IMR-90 (cell line): ENCODE measurements around the gene NBPF1.
"Not testable (repeated sequence)": the region's sequence is repeated elsewhere in the genome, so short reads cannot be mapped to it uniquely, and the experiment has no call there.

ENCODE experiments used
- CEBPB ChIP-seq: IDR thresholded peaks from 2 replicates; pipeline ENCODE4 v1.6.1; 2012; ENCODE audit warnings: low read depth, low read length, improper control_type of control experiment
- MAZ ChIP-seq: IDR thresholded peaks from 2 replicates; pipeline ENCODE4 v1.6.1; 2012; ENCODE audit warnings: low read depth, mild to moderate bottlenecking, low read length, improper control_type of control experiment, moderate library complexity, borderline replicate concordance
- POLR2A ChIP-seq: IDR thresholded peaks from 2 replicates; pipeline ENCODE4 v1.6.1; 2012; ENCODE audit warnings: mild to moderate bottlenecking, low read depth, low read length
- RAD21 ChIP-seq: IDR thresholded peaks from 2 replicates; pipeline ENCODE4 v1.6.1; 2012; ENCODE audit warnings: low read length, improper control_type of control experiment
- RCOR1 ChIP-seq: IDR thresholded peaks from 2 replicates; pipeline ENCODE4 v1.6.1; 2012; ENCODE audit warnings: mild to moderate bottlenecking, low read length, improper control_type of control experiment; ENCODE audit not compliant: insufficient replicate concordance
- RFX5 ChIP-seq: IDR thresholded peaks from 2 replicates; pipeline ENCODE4 v1.8.0; 2012; ENCODE audit warnings: low read depth, mild to moderate bottlenecking, low read length, moderate library complexity
- SMC3 ChIP-seq: fragments of 150-350 bp; IDR thresholded peaks from 2 replicates; pipeline ENCODE4 v1.6.1; 2016; ENCODE audit warnings: low read depth, mild to moderate bottlenecking, antibody characterized with exemption, low read length, moderate library complexity
- TF ChIP-seq, protein P1 (sequence below): conservative IDR thresholded peaks from 2 replicates; pipeline ENCODE4 v1.5.1; 2012; ENCODE audit warnings: mild to moderate bottlenecking, low read depth, low read length, improper control_type of control experiment
- TF ChIP-seq, protein P2 (sequence below): fragments of 150-350 bp; IDR thresholded peaks from 2 replicates; pipeline ENCODE4 v1.6.1; 2017; ENCODE audit warnings: mild to moderate bottlenecking, antibody characterized with exemption, low read length, low read depth
- TF ChIP-seq, protein P3 (sequence below): fragments of 150-350 bp; IDR thresholded peaks from 2 replicates; pipeline ENCODE4 v1.6.1; 2016; ENCODE audit warnings: low read depth, mild to moderate bottlenecking, low read length, moderate library complexity, borderline replicate concordance

DNA sequence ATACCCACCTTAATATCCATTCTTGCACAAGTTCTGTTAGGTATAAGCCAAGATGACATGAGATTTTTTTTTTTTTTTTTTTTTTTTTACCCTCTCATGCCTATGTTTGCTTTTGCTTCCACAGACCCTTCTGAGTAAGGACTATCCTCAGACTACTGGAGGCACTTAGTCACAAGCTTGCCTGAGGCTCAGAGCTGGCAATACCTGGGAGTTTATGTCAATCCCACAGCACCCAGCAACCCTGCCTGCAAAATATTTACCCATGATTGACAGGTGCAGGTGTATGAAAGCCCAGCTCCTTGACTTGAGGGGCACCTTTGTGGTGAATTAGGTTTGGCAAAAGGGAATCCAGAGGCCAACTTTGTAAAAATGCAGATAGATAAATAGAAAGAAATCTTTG lies 87.6 kb downstream of the NBPF1 start:
- not testable (repeated sequence) for TF ChIP-seq POLR2A, CEBPB, MAZ, SMC3, RCOR1, RFX5, RAD21
- TF ChIP-seq, protein P1, sequence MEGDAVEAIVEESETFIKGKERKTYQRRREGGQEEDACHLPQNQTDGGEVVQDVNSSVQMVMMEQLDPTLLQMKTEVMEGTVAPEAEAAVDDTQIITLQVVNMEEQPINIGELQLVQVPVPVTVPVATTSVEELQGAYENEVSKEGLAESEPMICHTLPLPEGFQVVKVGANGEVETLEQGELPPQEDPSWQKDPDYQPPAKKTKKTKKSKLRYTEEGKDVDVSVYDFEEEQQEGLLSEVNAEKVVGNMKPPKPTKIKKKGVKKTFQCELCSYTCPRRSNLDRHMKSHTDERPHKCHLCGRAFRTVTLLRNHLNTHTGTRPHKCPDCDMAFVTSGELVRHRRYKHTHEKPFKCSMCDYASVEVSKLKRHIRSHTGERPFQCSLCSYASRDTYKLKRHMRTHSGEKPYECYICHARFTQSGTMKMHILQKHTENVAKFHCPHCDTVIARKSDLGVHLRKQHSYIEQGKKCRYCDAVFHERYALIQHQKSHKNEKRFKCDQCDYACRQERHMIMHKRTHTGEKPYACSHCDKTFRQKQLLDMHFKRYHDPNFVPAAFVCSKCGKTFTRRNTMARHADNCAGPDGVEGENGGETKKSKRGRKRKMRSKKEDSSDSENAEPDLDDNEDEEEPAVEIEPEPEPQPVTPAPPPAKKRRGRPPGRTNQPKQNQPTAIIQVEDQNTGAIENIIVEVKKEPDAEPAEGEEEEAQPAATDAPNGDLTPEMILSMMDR = not testable (repeated sequence)
- TF ChIP-seq, protein P2, sequence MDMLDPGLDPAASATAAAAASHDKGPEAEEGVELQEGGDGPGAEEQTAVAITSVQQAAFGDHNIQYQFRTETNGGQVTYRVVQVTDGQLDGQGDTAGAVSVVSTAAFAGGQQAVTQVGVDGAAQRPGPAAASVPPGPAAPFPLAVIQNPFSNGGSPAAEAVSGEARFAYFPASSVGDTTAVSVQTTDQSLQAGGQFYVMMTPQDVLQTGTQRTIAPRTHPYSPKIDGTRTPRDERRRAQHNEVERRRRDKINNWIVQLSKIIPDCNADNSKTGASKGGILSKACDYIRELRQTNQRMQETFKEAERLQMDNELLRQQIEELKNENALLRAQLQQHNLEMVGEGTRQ = not testable (repeated sequence)
- TF ChIP-seq, protein P3, sequence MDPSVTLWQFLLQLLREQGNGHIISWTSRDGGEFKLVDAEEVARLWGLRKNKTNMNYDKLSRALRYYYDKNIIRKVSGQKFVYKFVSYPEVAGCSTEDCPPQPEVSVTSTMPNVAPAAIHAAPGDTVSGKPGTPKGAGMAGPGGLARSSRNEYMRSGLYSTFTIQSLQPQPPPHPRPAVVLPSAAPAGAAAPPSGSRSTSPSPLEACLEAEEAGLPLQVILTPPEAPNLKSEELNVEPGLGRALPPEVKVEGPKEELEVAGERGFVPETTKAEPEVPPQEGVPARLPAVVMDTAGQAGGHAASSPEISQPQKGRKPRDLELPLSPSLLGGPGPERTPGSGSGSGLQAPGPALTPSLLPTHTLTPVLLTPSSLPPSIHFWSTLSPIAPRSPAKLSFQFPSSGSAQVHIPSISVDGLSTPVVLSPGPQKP = not testable (repeated sequence)
